SK-N-MC (cell line): ENCODE data around the gene C1QTNF6.

Experiments
- EZH2 ChIP-seq: fragments of 200-600 bp; sonication (generic); IDR thresholded peaks from one replicate; pipeline ENCODE4 v1.6.1; 2017; ENCODE audit warnings: antibody characterized with exemption
- FOXP2 ChIP-seq: optimal IDR thresholded peaks from 2 replicates; pipeline ENCODE3; 2011; ENCODE audit warnings: mild to moderate bottlenecking, moderate library complexity; ENCODE audit not compliant: insufficient read depth; ENCODE audit errors: extremely low read length, control extremely low read depth
- POLR2AphosphoS5 ChIP-seq: IDR thresholded peaks from 2 replicates; pipeline ENCODE4 v1.6.1; 2012; ENCODE audit warnings: mild to moderate bottlenecking, low read depth, low read length, borderline replicate concordance

DNA sequence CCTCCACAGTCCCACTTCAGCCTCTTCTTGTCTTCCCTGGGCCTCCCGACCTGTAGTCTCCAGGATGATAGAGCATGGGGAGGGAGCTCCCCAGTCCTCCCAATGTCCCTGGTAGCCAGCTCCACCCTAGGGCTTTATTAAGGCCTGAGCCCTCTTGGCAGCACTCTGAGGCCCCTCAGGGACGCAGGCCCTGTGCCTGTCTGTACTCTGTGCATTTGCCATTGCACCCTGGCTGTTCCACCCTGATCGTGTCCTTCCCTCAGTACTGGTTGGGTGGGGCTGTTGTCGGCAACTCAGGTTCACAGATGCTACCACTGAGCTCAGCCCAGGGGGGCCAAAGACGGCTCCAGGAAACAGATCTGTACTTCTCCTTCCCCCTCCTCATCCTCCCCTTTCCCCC lies 17.0 kb upstream of the C1QTNF6 start:
- TF ChIP-seq POLR2AphosphoS5 (no peak), EZH2 (no peak), FOXP2 (no peak)
